ENCODE data around the gene DHRS11. TPM values are rescaled to one million over a fixed set of nuclear protein-coding genes. Genes with fewer than 3 reads are reported as not detected.

DHRS11 gene
- total and polyA plus RNA-seq, 12 donors, result 5.9 to 28.1 (median 12.9) TPM

DNA sequence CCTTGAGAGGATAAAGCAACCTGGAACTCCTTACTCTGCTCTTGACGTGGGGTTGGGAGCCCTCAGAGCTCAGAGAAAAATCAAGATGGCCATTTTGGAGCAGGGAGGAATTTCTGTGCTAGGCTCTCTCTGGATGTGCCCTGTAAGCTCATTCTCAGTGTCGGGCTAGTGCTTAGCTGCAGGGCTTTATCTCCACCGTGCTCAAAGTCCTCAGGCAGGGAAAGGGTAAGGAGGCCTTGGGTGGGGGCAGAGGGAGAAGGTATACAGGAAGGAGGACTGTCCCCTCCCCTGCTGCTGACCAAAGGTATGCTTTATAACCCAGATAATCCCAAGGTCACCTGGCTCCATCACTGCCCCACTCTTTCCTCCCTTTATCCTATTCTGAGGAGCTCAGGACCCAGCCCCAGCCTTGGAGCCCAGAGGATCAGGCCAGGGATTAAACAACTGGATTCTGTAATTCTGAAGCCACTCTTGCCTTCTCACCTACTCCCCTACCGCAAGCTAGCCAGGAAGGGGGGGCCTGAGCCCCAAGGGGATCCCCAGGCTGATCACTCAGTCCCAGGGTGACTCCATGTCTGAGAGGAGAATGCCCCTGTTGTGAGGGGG lies 1.1 kb downstream of the DHRS11 start:
- no peaks in the 10 kb centered on the region for H3K27me3 ChIP-seq
- 39 to 46% (median 42%) methylated on average over 3 to 4 of the region's 4 CpGs for WGBS, 4 donors
- peaks cover 4 to 16% of the 10 kb centered on the region in 2 donors for H3K4me1 ChIP-seq (replicated peaks in 1 of 2)
- intact Hi-C loops (cut with DNase I), result no loop called here
- no peak overlapping the region for H3K27ac ChIP-seq
- DNase-seq, result peak in 1 of 7 donors; percentile 48
- H3K9me3 ChIP-seq (replicated peaks in 1 of 3), result no peaks in the 10 kb centered on the region
- H3K36me3 ChIP-seq (replicated peaks in 1 of 2), result peaks cover 0 to 17% of the 10 kb centered on the region in 2 donors
- H3K4me3 ChIP-seq, result peak overlapping the region in 2 of 4 donors; percentile 37 to 82
- TF ChIP-seq POLR2A (IDR thresholded peaks at IDR 0.05), result no peak

- Histone ChIP-seq H3K27me3 (no peaks in the 10 kb centered on the region), H3K4me1 (replicated peaks in 1 of 2) (peaks cover 4 to 16% of the 10 kb centered on the region in 2 donors), H3K4me3 (no peak overlapping the region), H3K27ac (no peak overlapping the region), H3K36me3 (replicated peaks in 1 of 2) (peaks cover 0 to 7% of the 10 kb centered on the region in 2 donors), H3K9me3 (replicated peaks in 1 of 3) (no peaks in the 10 kb centered on the region)
- peak in 1 of 7 donors; percentile 45 for DNase-seq
- 78 to 91% (median 81%) methylated on average over 4 to 8 of the region's 8 CpGs for WGBS, 4 donors
- intact Hi-C loops (cut with DNase I), result no loop called here
- TF ChIP-seq POLR2A (IDR thresholded peaks at IDR 0.05) (no peak), CTCF (IDR thresholded peaks at IDR 0.05) (no peak)
These were observed 2.1 kb downstream of the DHRS11 start for GRCh38 chr17:36593656-36594316.

DNA sequence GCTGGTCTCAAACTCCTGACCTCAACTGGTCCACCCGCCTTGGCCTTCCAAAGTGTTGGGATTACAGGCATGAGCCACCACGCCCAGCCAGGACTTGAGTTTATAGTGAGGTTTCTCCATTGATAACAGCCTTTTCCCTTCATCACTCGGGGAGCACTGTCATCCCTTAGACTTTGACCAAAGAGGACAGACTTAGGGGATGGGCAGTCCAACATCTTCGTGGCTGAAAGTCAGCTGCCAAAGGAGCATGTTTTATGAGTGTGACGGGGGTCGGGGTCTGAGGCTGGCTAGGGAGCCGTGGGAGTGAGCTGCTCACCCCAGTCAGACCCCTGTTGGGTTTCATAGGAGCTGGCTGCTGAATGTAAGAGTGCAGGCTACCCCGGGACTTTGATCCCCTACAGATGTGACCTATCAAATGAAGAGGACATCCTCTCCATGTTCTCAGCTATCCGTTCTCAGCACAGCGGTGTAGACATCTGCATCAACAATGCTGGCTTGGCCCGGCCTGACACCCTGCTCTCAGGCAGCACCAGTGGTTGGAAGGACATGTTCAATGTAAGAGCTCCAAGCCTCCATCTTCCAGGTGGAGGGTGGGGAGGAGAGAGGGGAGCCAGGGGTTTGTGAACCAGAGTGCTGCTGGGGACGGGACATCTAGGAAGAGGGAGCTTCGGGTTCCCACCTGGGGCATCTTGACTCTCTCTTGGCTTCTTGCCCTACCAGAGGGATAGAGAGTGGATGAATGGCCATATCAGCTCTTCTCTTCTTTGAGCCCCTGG lies 3.1 kb downstream of the DHRS11 start:
- Histone ChIP-seq H3K4me3 (no peak overlapping the region), H3K9me3 (replicated peaks in 1 of 3) (no peaks in the 10 kb centered on the region), H3K36me3 (replicated peaks in 1 of 2) (no peaks in the 10 kb centered on the region), H3K4me1 (replicated peaks in 1 of 2) (peaks cover 4 to 16% of the 10 kb centered on the region in 2 donors), H3K27me3 (no peaks in the 10 kb centered on the region), H3K27ac (no peak overlapping the region)
- DNase-seq, result peak in 1 of 7 donors; percentile 48
- intact Hi-C loops (cut with DNase I), result no loop called here
- WGBS, 4 donors, result 61 to 83% (median 82%) methylated on average over 10 to 13 of the region's 13 CpGs
- TF ChIP-seq CTCF (IDR thresholded peaks at IDR 0.05), result no peak
- no peak for TF ChIP-seq POLR2A (IDR thresholded peaks at IDR 0.05)

DNA sequence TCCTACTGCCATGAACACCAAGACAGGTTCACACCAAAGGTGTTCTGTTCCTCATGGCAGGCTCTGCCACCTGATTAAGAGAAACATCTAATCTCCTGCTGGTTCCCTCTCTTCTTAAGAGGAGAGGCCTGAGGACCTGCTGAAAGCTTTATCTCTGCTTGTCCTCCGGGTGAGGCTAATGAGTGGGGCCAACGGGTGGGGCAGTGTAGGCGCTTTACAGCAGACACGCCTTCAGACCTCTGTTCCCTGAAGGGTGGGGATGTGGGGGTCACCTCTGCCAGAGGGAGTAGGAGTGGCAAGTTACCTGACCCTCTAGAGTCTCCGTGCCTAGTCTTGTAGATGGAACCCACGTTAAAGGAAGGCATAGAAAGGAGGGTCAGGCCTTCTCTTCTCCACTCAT lies 5.5 kb downstream of the DHRS11 start:
- TF ChIP-seq CTCF (IDR thresholded peaks at IDR 0.05) (no peak), POLR2A (IDR thresholded peaks at IDR 0.05) (no peak)
- intact Hi-C loops (cut with DNase I), result no loop called here

More for the DNA sequence above, 5.5 kb downstream of the DHRS11 start:
- no peak overlapping the region for H3K27ac ChIP-seq
- H3K36me3 ChIP-seq (replicated peaks in 1 of 2), result no peaks in the 10 kb centered on the region
- no peaks in the 10 kb centered on the region for H3K9me3 ChIP-seq (replicated peaks in 1 of 3)
- peaks cover 8 to 18% of the 10 kb centered on the region in 2 donors for H3K4me1 ChIP-seq (replicated peaks in 1 of 2)
- H3K27me3 ChIP-seq, result no peaks in the 10 kb centered on the region
- DNase-seq, result peak in 1 of 7 donors; percentile 24
- H3K4me3 ChIP-seq, result no peak overlapping the region
- 85 to 95% (median 91%) methylated on average over 4 to 6 of the region's 6 CpGs for WGBS, 4 donors
